ELF-1 (cell line): Measurements from ENCODE around the gene NUDT5.

Experiments used
- DNase-seq: peaks from one replicate; pipeline ENCODE4 v3.0.0-alpha.2; 2016; ENCODE audit warnings: low read depth, low spot score

Gene NUDT5

GRCh38 chr10:12165036-12165435, 30.7 kb downstream of the NUDT5 start:
- no peak for DNase-seq

GRCh38 chr10:12164085-12164484, 31.6 kb downstream of the NUDT5 start:
- no peak for DNase-seq

GRCh38 chr10:12162927-12163326, 32.8 kb downstream of the NUDT5 start:
- no peak for DNase-seq

- no peak for DNase-seq
These were observed 35.0 kb downstream of the NUDT5 start for GRCh38 chr10:12160664-12161063.

GRCh38 chr10:12158111-12158510, 37.6 kb downstream of the NUDT5 start:
- no peak for DNase-seq

- DNase-seq, result no peak
These were observed 39.1 kb downstream of the NUDT5 start for GRCh38 chr10:12156367-12157123.

GRCh38 chr10:12154516-12154915, 41.2 kb downstream of the NUDT5 start:
- DNase-seq, result no peak

GRCh38 chr10:12150163-12150562, 45.5 kb downstream of the NUDT5 start:
- no peak for DNase-seq

- DNase-seq, result no peak
These were observed 51.2 kb downstream of the NUDT5 start for GRCh38 chr10:12144538-12144937.

- no peak for DNase-seq
These were observed 55.7 kb downstream of the NUDT5 start for GRCh38 chr10:12140038-12140437.

GRCh38 chr10:12135631-12136030, 60.1 kb downstream of the NUDT5 start:
- no peak for DNase-seq

- DNase-seq, result peak; percentile 59
These were observed 65.3 kb downstream of the NUDT5 start for GRCh38 chr10:12130237-12130872.

GRCh38 chr10:12129222-12130111, 66.2 kb downstream of the NUDT5 start, which contains the start of gene SEC61A2:
Gene SEC61A2, plus strand, starts transcription at chr10:12129677. Its CDS starts 111 bp downstream, at chr10:12129788.
- peak; percentile 90 for DNase-seq

GRCh38 chr10:12121673-12122072, 74.0 kb downstream of the NUDT5 start:
- DNase-seq, result no peak
